NB4 (cell line): ENCODE data around the gene HDAC2.
"Not testable (repeated sequence)": the region's sequence is repeated elsewhere in the genome, so short reads cannot be mapped to it uniquely, and the experiment has no call there.

Experiments
- DNase-seq: peaks from one replicate; pipeline ENCODE4 v3.0.0; 2010; ENCODE audit warnings: low read depth
- H3K4me3 ChIP-seq: one replicate; pipeline ENCODE4 v1.5.1; 2011; ENCODE audit warnings: mild to moderate bottlenecking, low read depth, low read length, moderate library complexity
- MYC ChIP-seq: IDR thresholded peaks from 2 replicates; pipeline ENCODE4 v1.6.1; 2011; ENCODE audit warnings: low read depth, low read length
- POLR2A ChIP-seq: IDR thresholded peaks from 2 replicates; pipeline ENCODE4 v1.6.1; 2011; ENCODE audit warnings: mild to moderate bottlenecking; ENCODE audit not compliant: insufficient read length; ENCODE audit errors: extremely low read depth
- TF ChIP-seq, protein P1 (sequence below): IDR thresholded peaks from 2 replicates; pipeline ENCODE4 v1.6.1; 2011; ENCODE audit warnings: low read depth, low read length
- TF ChIP-seq, protein P2 (sequence below): IDR thresholded peaks from one replicate; pipeline ENCODE4 v1.5.1; 2012; ENCODE audit warnings: low read depth, low read length

HDAC2 gene

DNA sequence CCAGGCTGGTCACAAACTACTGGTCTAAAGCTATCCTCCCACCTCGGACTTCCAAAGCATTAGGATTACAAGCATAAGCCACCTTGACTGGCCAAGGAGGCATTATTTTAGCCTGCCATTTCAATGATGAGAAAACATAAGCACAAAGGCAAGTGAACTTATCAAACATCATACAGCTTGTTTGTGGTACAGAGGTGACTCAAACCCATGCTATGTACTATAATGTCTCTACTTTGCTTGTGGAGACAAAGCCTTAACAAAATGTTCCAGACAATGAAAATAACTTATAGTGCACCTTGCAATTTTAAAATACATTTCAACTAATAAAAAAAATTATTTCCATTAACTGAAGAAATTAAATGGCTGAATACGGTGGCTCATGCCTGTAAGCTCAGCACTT is 26.2 kb downstream of the HDAC2 start:
- TF ChIP-seq MYC (no peak), POLR2A (no peak)
- TF ChIP-seq, protein P1, sequence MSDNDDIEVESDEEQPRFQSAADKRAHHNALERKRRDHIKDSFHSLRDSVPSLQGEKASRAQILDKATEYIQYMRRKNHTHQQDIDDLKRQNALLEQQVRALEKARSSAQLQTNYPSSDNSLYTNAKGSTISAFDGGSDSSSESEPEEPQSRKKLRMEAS: no peak
- TF ChIP-seq, protein P2, sequence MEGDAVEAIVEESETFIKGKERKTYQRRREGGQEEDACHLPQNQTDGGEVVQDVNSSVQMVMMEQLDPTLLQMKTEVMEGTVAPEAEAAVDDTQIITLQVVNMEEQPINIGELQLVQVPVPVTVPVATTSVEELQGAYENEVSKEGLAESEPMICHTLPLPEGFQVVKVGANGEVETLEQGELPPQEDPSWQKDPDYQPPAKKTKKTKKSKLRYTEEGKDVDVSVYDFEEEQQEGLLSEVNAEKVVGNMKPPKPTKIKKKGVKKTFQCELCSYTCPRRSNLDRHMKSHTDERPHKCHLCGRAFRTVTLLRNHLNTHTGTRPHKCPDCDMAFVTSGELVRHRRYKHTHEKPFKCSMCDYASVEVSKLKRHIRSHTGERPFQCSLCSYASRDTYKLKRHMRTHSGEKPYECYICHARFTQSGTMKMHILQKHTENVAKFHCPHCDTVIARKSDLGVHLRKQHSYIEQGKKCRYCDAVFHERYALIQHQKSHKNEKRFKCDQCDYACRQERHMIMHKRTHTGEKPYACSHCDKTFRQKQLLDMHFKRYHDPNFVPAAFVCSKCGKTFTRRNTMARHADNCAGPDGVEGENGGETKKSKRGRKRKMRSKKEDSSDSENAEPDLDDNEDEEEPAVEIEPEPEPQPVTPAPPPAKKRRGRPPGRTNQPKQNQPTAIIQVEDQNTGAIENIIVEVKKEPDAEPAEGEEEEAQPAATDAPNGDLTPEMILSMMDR: no peak
- no peak overlapping the region for H3K4me3 ChIP-seq
- no peak for DNase-seq

DNA sequence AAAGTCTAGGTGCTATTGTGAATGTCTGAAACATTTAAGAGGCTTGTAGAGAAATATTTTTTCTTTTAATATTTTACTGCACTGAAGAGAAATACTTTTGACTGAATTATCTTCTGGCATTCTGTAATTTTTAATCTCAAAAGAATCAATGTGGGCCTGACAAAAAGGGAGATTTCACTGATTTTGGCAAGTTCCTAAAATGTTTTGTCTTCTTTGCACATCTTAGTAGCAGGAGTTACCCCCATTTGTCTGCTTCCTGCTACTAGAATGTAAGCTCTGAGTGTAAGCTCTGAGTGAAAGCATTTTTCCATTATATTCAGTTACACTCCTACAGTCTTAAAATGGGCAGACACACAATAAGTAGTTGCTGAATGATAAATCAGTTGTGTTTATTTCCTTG is 31.1 kb downstream of the HDAC2 start:
- DNase-seq: no peak
- TF ChIP-seq, protein P1: no peak
- no peak for TF ChIP-seq POLR2A
- no peak overlapping the region for H3K4me3 ChIP-seq

DNA sequence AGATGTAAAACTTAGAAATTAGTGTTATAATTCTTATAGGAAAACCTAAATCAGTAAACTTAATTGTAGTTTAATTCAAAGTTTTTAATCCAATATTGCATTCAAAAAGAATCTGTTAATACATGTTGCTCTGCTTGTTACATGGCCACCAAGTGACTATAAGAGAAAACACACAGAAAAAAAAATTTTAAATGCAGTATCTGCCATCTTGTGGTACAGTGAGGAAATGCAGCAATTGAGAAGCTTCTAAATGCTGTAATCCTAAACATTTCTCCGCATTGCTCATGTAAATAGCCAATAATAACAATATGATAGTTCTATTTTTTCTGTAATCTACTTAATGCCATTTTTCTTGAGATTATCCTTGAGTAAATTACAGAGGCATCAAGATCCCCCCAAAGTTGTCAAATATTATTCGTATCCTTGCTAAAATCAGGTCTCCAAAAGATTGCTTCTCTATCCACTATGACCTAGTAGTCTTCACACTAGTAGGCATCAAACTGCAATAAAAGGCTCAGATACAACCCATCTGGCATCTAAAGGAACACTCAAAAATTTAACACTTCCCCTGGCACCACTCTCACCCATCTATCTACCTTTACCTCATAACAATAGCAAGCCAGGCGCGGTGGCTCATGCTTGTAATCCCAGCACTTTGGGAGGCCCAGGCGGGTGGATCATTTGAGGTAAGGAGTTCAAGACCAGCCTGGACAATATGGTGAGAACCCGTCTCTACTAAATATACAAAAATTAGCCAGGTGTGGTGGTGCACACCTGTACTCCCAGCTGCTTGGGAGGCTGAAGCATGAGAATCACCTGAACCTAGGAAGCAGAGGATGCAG is 34.6 kb downstream of the HDAC2 start:
- TF ChIP-seq, protein P2: peak; percentile 75
- no peak for TF ChIP-seq MYC
- H3K4me3 ChIP-seq: no peak overlapping the region
- DNase-seq: peak; percentile 64

DNA sequence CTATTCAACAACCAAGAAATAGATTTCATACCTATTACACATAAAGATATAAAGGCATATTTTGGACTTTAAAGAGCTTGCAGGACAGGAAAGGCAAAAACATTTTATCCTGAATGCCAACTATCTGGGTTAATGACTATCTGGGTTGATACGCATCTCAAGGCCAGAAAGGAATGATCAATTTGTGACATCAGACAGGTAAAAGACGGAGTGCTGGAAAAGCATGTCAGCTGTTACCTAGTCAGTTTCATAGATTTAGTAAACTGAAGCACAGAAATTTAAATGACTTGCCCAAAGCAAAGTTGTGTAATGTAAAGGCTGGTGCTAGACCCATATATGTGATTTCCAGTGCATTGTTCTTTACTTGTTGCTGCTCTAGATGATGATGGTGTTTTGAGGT is 36.8 kb downstream of the HDAC2 start:
- no peak for DNase-seq
- H3K4me3 ChIP-seq: no peak overlapping the region
- TF ChIP-seq MYC: no peak
- TF ChIP-seq, protein P1: no peak
- TF ChIP-seq, protein P2: no peak
- no peak for TF ChIP-seq POLR2A

DNA sequence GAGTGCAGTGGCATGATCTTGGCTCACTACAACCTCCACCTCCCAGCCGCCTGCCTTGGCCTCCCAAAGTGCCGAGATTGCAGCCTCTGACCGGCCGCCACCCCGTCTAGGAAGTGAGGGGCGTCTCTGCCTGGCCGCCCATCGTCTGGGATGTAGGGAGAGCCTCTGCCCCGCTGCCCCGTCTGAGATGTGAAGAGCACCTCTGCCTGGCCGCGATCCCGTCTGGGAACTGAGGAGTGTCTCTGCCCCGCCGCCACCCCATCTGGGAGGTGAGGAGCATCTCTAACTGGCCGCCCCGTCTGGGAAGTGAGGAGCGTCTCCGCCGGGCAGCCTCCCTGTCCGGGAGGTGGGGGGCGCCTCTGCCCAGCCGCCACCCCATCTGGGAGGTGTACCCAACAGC is 39.0 kb downstream of the HDAC2 start:
- DNase-seq, H3K4me3 ChIP-seq: not testable (repeated sequence)

DNA sequence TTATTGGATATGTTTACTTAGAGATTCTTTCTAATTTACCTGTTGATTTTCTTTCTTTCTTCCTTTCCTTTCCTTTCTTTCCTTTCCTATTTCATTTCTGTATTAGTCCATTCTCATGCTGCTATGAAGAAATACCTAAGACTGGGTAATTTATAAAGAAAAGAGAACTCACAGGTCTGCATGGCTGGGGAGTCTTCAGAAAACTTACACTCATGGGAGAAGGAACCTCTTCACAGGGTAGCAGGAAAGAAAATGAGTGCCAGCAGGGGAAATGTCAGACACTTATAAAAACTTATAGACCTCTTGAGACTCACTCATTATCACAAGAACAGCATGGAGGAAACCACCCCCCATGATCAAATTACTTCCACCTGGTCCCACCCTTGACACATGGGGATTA is 40.8 kb downstream of the HDAC2 start:
- no peak for DNase-seq
- H3K4me3 ChIP-seq: no peak overlapping the region
- TF ChIP-seq, protein P2: no peak
- TF ChIP-seq POLR2A: no peak

DNA sequence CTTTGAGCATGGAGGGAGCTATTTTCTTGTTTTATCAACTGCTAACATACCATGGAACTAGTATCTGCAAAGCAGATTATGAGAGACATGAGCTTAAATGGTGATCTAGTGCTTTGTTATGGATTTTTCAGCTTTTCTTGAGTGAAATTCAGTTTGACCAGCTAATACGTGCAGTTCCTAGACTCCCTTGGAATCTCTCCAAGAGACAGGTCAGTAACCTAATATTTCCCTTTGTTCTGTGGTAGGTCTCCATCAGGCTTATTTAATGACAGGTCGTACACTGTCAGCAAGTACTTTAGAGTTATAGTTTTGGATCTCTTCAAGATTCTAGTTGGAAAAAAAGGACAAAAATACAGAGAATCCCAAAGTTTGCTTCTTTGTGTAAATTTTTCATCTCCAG is 43.9 kb downstream of the HDAC2 start:
- TF ChIP-seq MYC: no peak
- TF ChIP-seq, protein P1: no peak
- TF ChIP-seq, protein P2: no peak
- TF ChIP-seq POLR2A: no peak
- no peak for DNase-seq
- no peak overlapping the region for H3K4me3 ChIP-seq
